H1 (cell line): Measurements from ENCODE around the gene PDE9A. TPM values are rescaled to one million over a fixed set of nuclear protein-coding genes. Genes with fewer than 3 reads are reported as not detected.
A peak's percentile ranks its signal among the peaks of the same experiment; 100 is the strongest.

ENCODE experiments used
- CTCF ChIA-PET: fragments of 300-600 bp; sonication (Branson Sonifier 250); formaldehyde crosslinking; loops from one replicate; lab custom pipeline; 2021; ENCODE audit not compliant: partially characterized antibody; lab: Charles Lee
- POLR2A ChIA-PET: fragments of 300-600 bp; sonication (Branson Sonifier 250); formaldehyde crosslinking; loops from one replicate; lab custom pipeline; 2021; ENCODE audit warnings: inconsistent platforms; ENCODE audit not compliant: partially characterized antibody; lab: Charles Lee
- DNase-seq, 2 experiments: peaks; one replicate each; pipeline versions ENCODE4 v3.0.0 to v3.0.0-alpha.2; 2010 to 2022; ENCODE audit warnings: low spot score in 2 of 2, low read depth in 1 of 2, mixed read lengths in 1 of 2
- FAIRE-seq: peaks from 2 replicates; lab custom pipeline; 2011; peaks lifted over from hg19 to GRCh38; lab: Jason Lieb, UNC
- H2AFZ ChIP-seq: 2 replicates; pipeline ENCODE4 v1.8.1; 2012; ENCODE audit warnings: low read length, inconsistent platforms
- H2AK5ac ChIP-seq: 2 replicates; pipeline ENCODE4 v1.6.1; 2013; ENCODE audit warnings: low read depth, low read length
- H2BK120ac ChIP-seq: replicated peaks from 2 replicates; pipeline ENCODE3; 2013; ENCODE audit warnings: low read depth, low read length, inconsistent platforms
- H2BK12ac ChIP-seq: 2 replicates; pipeline ENCODE4 v1.6.1; 2013; ENCODE audit warnings: low read depth, low read length
- H2BK15ac ChIP-seq: 2 replicates; pipeline ENCODE4 v1.6.1; 2013; ENCODE audit warnings: low read length
- H2BK20ac ChIP-seq: 2 replicates; pipeline ENCODE4 v1.6.1; 2013; ENCODE audit warnings: low read length
- H2BK5ac ChIP-seq: 2 replicates; pipeline ENCODE4 v1.6.1; 2013; ENCODE audit warnings: low read depth, low read length
- H3K14ac ChIP-seq: 2 replicates; pipeline ENCODE4 v1.6.1; 2013; ENCODE audit warnings: inconsistent platforms; ENCODE audit not compliant: insufficient read length
- H3K18ac ChIP-seq: 2 replicates; pipeline ENCODE4 v1.6.1; 2013; ENCODE audit warnings: low read length; ENCODE audit errors: extremely low read depth
- H3K23ac ChIP-seq: 2 replicates; pipeline ENCODE4 v1.6.1; 2013; ENCODE audit warnings: inconsistent platforms; ENCODE audit not compliant: insufficient read length
- H3K23me2 ChIP-seq: 2 replicates; pipeline ENCODE4 v1.6.1; 2013; ENCODE audit warnings: low read depth, low read length
- H3K27ac ChIP-seq: 2 replicates; pipeline ENCODE4 v1.6.1; 2011; ENCODE audit warnings: low read depth, low read length, inconsistent platforms
- H3K27me3 ChIP-seq, 4 experiments: replicated peaks in 1 of 4; 1 replicate in 1 of 4; 2 replicates in 3 of 4; pipeline versions ENCODE4 v1.6.1 to v1.8.1; 2011 to 2013; ENCODE audit warnings: low read length in 3 of 4, mild to moderate bottlenecking in 3 of 4, inconsistent platforms in 2 of 4, mixed read lengths in 2 of 4, moderate library complexity in 1 of 4; ENCODE audit not compliant: control insufficient read depth in 3 of 4, insufficient read depth in 3 of 4; ENCODE audit errors: extremely low read depth in 1 of 4
- H3K36me3 ChIP-seq, 4 experiments: 2 replicates each; pipeline versions ENCODE4 v1.6.1 to v1.8.1; 2011 to 2013; ENCODE audit warnings: mild to moderate bottlenecking in 4 of 4, low read length in 3 of 4, moderate library complexity in 2 of 4, control low read depth in 1 of 4, inconsistent platforms in 1 of 4; ENCODE audit not compliant: insufficient read depth in 4 of 4, control insufficient read depth in 2 of 4
- H3K4ac ChIP-seq: replicated peaks from 2 replicates; pipeline ENCODE3; 2013; ENCODE audit warnings: low read length, low read depth, mixed read lengths, inconsistent platforms; ENCODE audit not compliant: insufficient read length
- H3K4me1 ChIP-seq, 4 experiments: replicated peaks in 1 of 4; 1 replicate in 1 of 4; 2 replicates in 3 of 4; pipeline versions ENCODE4 v1.6.1 to v1.8.1; 2011 to 2013; ENCODE audit warnings: low read length in 3 of 4, inconsistent platforms in 2 of 4, mixed read lengths in 1 of 4; ENCODE audit not compliant: insufficient read depth in 4 of 4, control insufficient read depth in 3 of 4
- H3K4me2 ChIP-seq, 2 experiments: 2 replicates each; pipeline versions ENCODE4 v1.6.1 to v1.8.1; 2011 to 2013; ENCODE audit warnings: low read depth in 2 of 2, low read length in 2 of 2, control low read depth in 1 of 2, inconsistent platforms in 1 of 2, mild to moderate bottlenecking in 1 of 2; ENCODE audit not compliant: insufficient read depth in 1 of 2
- H3K4me3 ChIP-seq, 4 experiments: fragments of 200-600, 300-600 bp in 1 of 4; sonication (generic), shearing (Covaris generic), sonication (Bioruptor Twin) in 1 of 4; 2 replicates each; pipeline versions ENCODE4 v1.5.1 to v1.8.1; 2011 to 2016; ENCODE audit warnings: low read length in 4 of 4, low read depth in 3 of 4, control low read depth in 2 of 4, inconsistent platforms in 2 of 4, mild to moderate bottlenecking in 2 of 4, mixed read lengths in 1 of 4, moderate library complexity in 1 of 4; ENCODE audit not compliant: insufficient read depth in 2 of 4; ENCODE audit errors: extremely low read depth in 1 of 4
- H3K56ac ChIP-seq: replicated peaks from 2 replicates; pipeline ENCODE3; 2013; ENCODE audit warnings: low read depth, mild to moderate bottlenecking, mixed read lengths, low read length, inconsistent platforms; ENCODE audit not compliant: insufficient read length
- H3K79me1 ChIP-seq: 2 replicates; pipeline ENCODE4 v1.6.1; 2013; ENCODE audit warnings: low read depth, low read length, control low read depth
- H3K79me2 ChIP-seq, 2 experiments: 2 replicates each; pipeline versions ENCODE4 v1.6.1 to v1.8.1; 2012 to 2013; ENCODE audit warnings: low read length in 2 of 2, mild to moderate bottlenecking in 2 of 2, inconsistent platforms in 1 of 2; ENCODE audit not compliant: insufficient read depth in 2 of 2, control insufficient read depth in 1 of 2
- H3K9ac ChIP-seq, 4 experiments: replicated peaks in 1 of 4; 1 replicate in 1 of 4; 2 replicates in 3 of 4; pipeline versions ENCODE4 v1.6.1 to v1.8.1; 2011 to 2013; ENCODE audit warnings: low read depth in 3 of 4, low read length in 3 of 4, control low read depth in 2 of 4, mild to moderate bottlenecking in 2 of 4, moderate library complexity in 2 of 4, inconsistent platforms in 1 of 4; ENCODE audit errors: extremely low read depth in 1 of 4
- H3K9me3 ChIP-seq, 2 experiments: 2 replicates each; pipeline versions ENCODE4 v1.6.1 to v1.8.1; 2012 to 2013; ENCODE audit warnings: mild to moderate bottlenecking in 2 of 2, moderate library complexity in 2 of 2, control low read depth in 1 of 2, inconsistent platforms in 1 of 2, low read depth in 1 of 2, low read length in 1 of 2, mixed read lengths in 1 of 2; ENCODE audit not compliant: insufficient read depth in 2 of 2
- H4K20me1 ChIP-seq, 2 experiments: replicated peaks in 1 of 2; 2 replicates each; pipeline versions ENCODE3 to v1.8.1; 2011 to 2013; ENCODE audit warnings: inconsistent platforms in 2 of 2, low read length in 2 of 2, mild to moderate bottlenecking in 1 of 2; ENCODE audit not compliant: insufficient read depth in 2 of 2, control insufficient read depth in 1 of 2
- H4K5ac ChIP-seq: 2 replicates; pipeline ENCODE4 v1.6.1; 2013; ENCODE audit warnings: low read length, low read depth, mixed read lengths, inconsistent platforms; ENCODE audit not compliant: insufficient read length
- H4K8ac ChIP-seq: 2 replicates; pipeline ENCODE4 v1.8.0; 2013; ENCODE audit warnings: mild to moderate bottlenecking, moderate library complexity, low read length, inconsistent platforms; ENCODE audit not compliant: insufficient read depth; ENCODE audit errors: extremely low read depth
- H4K91ac ChIP-seq: replicated peaks from 2 replicates; pipeline ENCODE3; 2013; ENCODE audit warnings: low read length, mixed read lengths, inconsistent platforms; ENCODE audit not compliant: insufficient read length
- TAF7 ChIP-seq: optimal IDR thresholded peaks from 2 replicates; pipeline ENCODE3; 2011; ENCODE audit warnings: low read depth, mild to moderate bottlenecking, inconsistent platforms, low read length, moderate library complexity, borderline replicate concordance
- ZNF274 ChIP-seq: IDR thresholded peaks from 2 replicates; pipeline ENCODE4 v1.7.0; 2012; ENCODE audit warnings: low read length, borderline replicate concordance; ENCODE audit errors: extremely low read depth
- WGBS, 2 experiments: shearing (Covaris generic) in 1 of 2; methylation state at CpG; one replicate each; pipeline versions ENCODE4 v1.1.6 to v1.1.7; 2013 to 2015; ENCODE audit warnings: low lambda C conversion rate in 2 of 2, mixed read lengths in 2 of 2, inconsistent platforms in 1 of 2, low coverage in 1 of 2, missing lambda C conversion rate in 1 of 2; ENCODE audit not compliant: insufficient replicate concordance in 2 of 2, insufficient coverage in 1 of 2, insufficient read length in 1 of 2; ENCODE audit errors: extremely low coverage in 1 of 2, missing lambda C conversion rate in 1 of 2; 5-methylcytosine and 5-hydroxymethylcytosine counted together
- polyA plus RNA-seq, 7 experiments: library from polyadenylated mRNA; depleted of rRNA in 3 of 7; stranded (reverse) in 5 of 7; unstranded in 2 of 7; fragments of >200 nt in 5 of 7; fragments of 200-250 nt in 2 of 7; gene quantifications; 1 replicate in 5 of 7; 2 replicates in 1 of 7; 4 replicates in 1 of 7; pipeline versions ENCODE4 v1.2.1 to v1.2.3, GENCODE V29; 2011 to 2013; ENCODE audit warnings: missing spikeins in 2 of 7, mixed read lengths in 2 of 7
- total RNA-seq: library from RNA; stranded (reverse); fragmentation: NEBNext Ultra II Directional; extraction: Animal tissue kit (Norgen Biotek cat#: 25700); gene quantifications from 2 replicates; pipeline ENCODE4 v1.2.1, GENCODE V29; 2021

The PDE9A gene
- total and polyA plus RNA-seq, 2 of the 8 experiments (the other 6 are each of a cell fraction or from before 2014, with no cell fraction given) = 39.2 to 45.9 TPM

GRCh38 chr21:42779431-42779861, 126.0 kb downstream of the PDE9A start:
- no peaks in the 10 kb centered on the region for H3K79me2 ChIP-seq
- DNase-seq (no peak), FAIRE-seq (no peak)
- peak overlapping the region; percentile 90; the same call in 1 of the 2 replicates for H2BK15ac ChIP-seq
- H2AFZ ChIP-seq = no peak overlapping the region
- no peaks in the 10 kb centered on the region for H3K79me1 ChIP-seq
- no peak overlapping the region for H3K23ac ChIP-seq
- H2AK5ac ChIP-seq = peak overlapping the region; percentile 66
- peak overlapping the region; percentile 60; the same call in 1 of the 2 replicates for H2BK5ac ChIP-seq
- H3K27ac ChIP-seq = no peak overlapping the region
- peaks cover 9 to 33% (median 23%) of the 10 kb centered on the region in 4 experiments for H3K4me1 ChIP-seq
- H3K18ac ChIP-seq = no peak overlapping the region; the same call in 1 of the 2 replicates
- no peaks in the 10 kb centered on the region for H4K20me1 ChIP-seq
- 0 out of 2 replicates have a peak overlapping the region, but pooled peaks have one; percentile 11 for H4K8ac ChIP-seq
- no peak overlapping the region for H4K5ac ChIP-seq
- peak overlapping the region; percentile 63; the same call in 1 of the 2 replicates for H2BK12ac ChIP-seq
- H3K9me3 ChIP-seq = no peaks in the 10 kb centered on the region
- H3K36me3 ChIP-seq = peaks cover 0 to 10% (median 4%) of the 10 kb centered on the region in 4 experiments; a peak in 5 of 8 replicates
- H3K9ac ChIP-seq = no peak overlapping the region
- no peak overlapping the region for H3K4me3 ChIP-seq
- no peak overlapping the region for H3K4ac ChIP-seq
- peaks cover 14% of the 10 kb centered on the region for H3K23me2 ChIP-seq
- TF ChIP-seq TAF7 = no peak
- TF ChIP-seq ZNF274 = no peak
- H3K14ac ChIP-seq = no peak overlapping the region
- CTCF ChIA-PET = no interaction called here
- H3K27me3 ChIP-seq = peaks cover 0 to 21% (median 10%) of the 10 kb centered on the region in 4 experiments; a peak in 5 of 7 replicates
- WGBS, 2 experiments = 74% methylated on average over 9 of the region's 10 CpGs; no CpG with 5 or more reads in 1 of the 2 experiments
- H3K4me2 ChIP-seq = no peak overlapping the region
- H2BK120ac ChIP-seq = no peak overlapping the region
- no peak overlapping the region for H2BK20ac ChIP-seq
- POLR2A ChIA-PET = interaction anchor here (0.9 to 5.3 kb wide), 2 partner anchors 15 to 56 kb away, joined by 3 to 27 read pairs; no protein-coding TSS in a partner anchor
- peak overlapping the region; percentile 79 for H4K91ac ChIP-seq
- no peak overlapping the region for H3K56ac ChIP-seq
